ENCODE measurements around the gene DGKG.
A peak's percentile ranks its signal among the peaks of the same experiment; 100 is the strongest.

DGKG gene

DNA sequence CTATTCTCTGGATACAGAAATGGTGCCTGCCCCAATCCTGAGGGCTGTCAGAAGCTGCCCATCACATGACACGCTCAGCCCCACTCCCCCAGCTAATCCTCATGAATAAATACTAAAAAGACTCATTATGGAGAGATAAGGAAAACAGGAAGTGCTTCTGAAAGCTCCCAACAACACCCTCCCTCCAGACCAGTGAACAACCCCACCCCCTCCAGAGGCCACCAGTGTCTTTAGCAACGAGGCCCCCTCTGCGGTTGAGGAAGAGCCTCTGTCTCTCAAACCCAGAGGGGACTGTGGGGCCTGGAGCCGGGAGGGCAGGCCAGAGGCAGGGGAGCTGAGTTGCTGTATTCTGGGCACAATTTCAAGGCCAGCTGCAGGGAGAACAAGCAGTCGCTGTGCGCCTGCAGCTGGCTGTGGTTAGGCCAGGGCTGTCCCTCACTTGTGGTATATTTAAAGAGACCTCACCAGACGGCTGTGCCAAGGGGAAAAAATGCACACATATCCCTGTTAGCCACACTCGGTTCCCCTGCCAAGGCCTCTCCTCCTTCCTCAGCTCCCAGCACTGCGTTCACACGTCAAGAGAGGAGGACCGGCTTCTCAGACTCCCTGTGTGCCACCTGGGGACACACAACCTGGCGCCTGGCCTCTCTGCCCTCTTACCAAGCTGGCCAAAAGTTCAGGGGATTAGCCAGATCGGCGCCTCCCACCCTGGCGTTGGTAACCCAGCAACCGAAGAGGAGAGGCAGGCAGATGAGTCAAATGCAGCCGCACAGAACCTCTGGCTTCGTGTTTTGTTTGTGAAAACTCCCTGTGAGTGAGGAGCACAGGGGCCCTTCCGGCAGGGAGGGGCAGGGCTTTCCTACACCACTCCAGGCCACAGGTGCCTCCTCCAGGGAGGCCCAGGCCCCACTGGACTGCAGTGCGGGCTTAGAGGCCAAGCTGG lies 152.0 kb downstream of the DGKG start:
- DNase-seq (ENCODE audit: low spot score) (no peak), ATAC-seq (ENCODE audit: low read depth) (peak; percentile 83)
- no peak overlapping the region for H3K4me3 ChIP-seq (ENCODE audit: severe bottlenecking)
- H3K27me3 ChIP-seq (ENCODE audit: insufficient read depth, poor library complexity, severe bottlenecking), result no peaks in the 10 kb centered on the region
- H3K4me1 ChIP-seq (ENCODE audit: insufficient read depth, poor library complexity, severe bottlenecking), result peaks cover 6% of the 10 kb centered on the region
- H3K36me3 ChIP-seq (ENCODE audit: low read depth), result no peaks in the 10 kb centered on the region
- no peaks in the 10 kb centered on the region for H3K9me3 ChIP-seq (ENCODE audit: severe bottlenecking)
- no peak for TF ChIP-seq CTCF (IDR thresholded peaks at IDR 0.05; ENCODE audit: poor library complexity, severe bottlenecking)
- no peak overlapping the region for H3K27ac ChIP-seq (ENCODE audit: poor library complexity, severe bottlenecking)

- Histone ChIP-seq H3K4me1 (ENCODE audit: insufficient read depth, poor library complexity, severe bottlenecking) (peaks cover 6% of the 10 kb centered on the region), H3K27ac (ENCODE audit: poor library complexity, severe bottlenecking) (no peak overlapping the region), H3K36me3 (ENCODE audit: low read depth) (no peaks in the 10 kb centered on the region), H3K9me3 (ENCODE audit: severe bottlenecking) (no peaks in the 10 kb centered on the region), H3K4me3 (ENCODE audit: severe bottlenecking) (no peak overlapping the region), H3K27me3 (ENCODE audit: insufficient read depth, poor library complexity, severe bottlenecking) (no peaks in the 10 kb centered on the region)
- ATAC-seq (ENCODE audit: low read depth) (no peak), DNase-seq (ENCODE audit: low spot score) (no peak)
- TF ChIP-seq CTCF (IDR thresholded peaks at IDR 0.05; ENCODE audit: poor library complexity, severe bottlenecking), result no peak
Measured at GRCh38 chr3:186208296-186208989, 153.6 kb downstream of the DGKG start.

- no peak for ATAC-seq (ENCODE audit: low read depth)
Measured at GRCh38 chr3:186207515-186207914, 154.5 kb downstream of the DGKG start.

GRCh38 chr3:186200726-186201125 lies 161.3 kb downstream of the DGKG start:
- H3K36me3 ChIP-seq (ENCODE audit: low read depth), result no peaks in the 10 kb centered on the region
- ATAC-seq (ENCODE audit: low read depth), result no peak
- no peak for TF ChIP-seq CTCF (IDR thresholded peaks at IDR 0.05; ENCODE audit: poor library complexity, severe bottlenecking)
- no peaks in the 10 kb centered on the region for H3K4me1 ChIP-seq (ENCODE audit: insufficient read depth, poor library complexity, severe bottlenecking)
- H3K9me3 ChIP-seq (ENCODE audit: severe bottlenecking), result no peaks in the 10 kb centered on the region
- no peak overlapping the region for H3K27ac ChIP-seq (ENCODE audit: poor library complexity, severe bottlenecking)
- peaks cover 6% of the 10 kb centered on the region for H3K27me3 ChIP-seq (ENCODE audit: insufficient read depth, poor library complexity, severe bottlenecking)
- H3K4me3 ChIP-seq (ENCODE audit: severe bottlenecking), result no peak overlapping the region
- DNase-seq (ENCODE audit: low spot score), result no peak

More at GRCh38 chr3:186207515-186207914, 154.5 kb downstream of the DGKG start:
- no peaks in the 10 kb centered on the region for H3K9me3 ChIP-seq (ENCODE audit: severe bottlenecking)
- no peaks in the 10 kb centered on the region for H3K27me3 ChIP-seq (ENCODE audit: insufficient read depth, poor library complexity, severe bottlenecking)
- no peak overlapping the region for H3K27ac ChIP-seq (ENCODE audit: poor library complexity, severe bottlenecking)
- no peak overlapping the region for H3K4me3 ChIP-seq (ENCODE audit: severe bottlenecking)
- no peak for TF ChIP-seq CTCF (IDR thresholded peaks at IDR 0.05; ENCODE audit: poor library complexity, severe bottlenecking)
- DNase-seq (ENCODE audit: low spot score), result no peak
- no peaks in the 10 kb centered on the region for H3K36me3 ChIP-seq (ENCODE audit: low read depth)
- H3K4me1 ChIP-seq (ENCODE audit: insufficient read depth, poor library complexity, severe bottlenecking), result peaks cover 6% of the 10 kb centered on the region

All from RWPE2 (cell line).